IMR-90 (cell line): ENCODE data around the gene RNF141. TPM values are rescaled to one million over a fixed set of nuclear protein-coding genes. Genes with fewer than 3 reads are reported as not detected.

Experiments
- ATAC-seq: fragments of 200-7000 bp; cut with Tn5 transposase; 2 replicates; pipeline ENCODE4 v1.9.1; 2020; ENCODE audit warnings: low read depth, mild to moderate bottlenecking, moderate library complexity
- BruUV-seq: library from RNA; stranded (reverse); fragments of 400-500 nt; replicated peaks from 2 replicates; lab custom pipeline; 2021; lab: Mats Ljungman, UMichigan
- CTCF ChIA-PET: fragments of 300-600 bp; formaldehyde crosslinking; extraction: SDS; loops from one replicate; lab custom pipeline; 2021; ENCODE audit warnings: antibody characterized with exemption; lab: Yijun Ruan, JAX
- POLR2A ChIA-PET: fragments of 300-600 bp; sonication (Branson Sonifier 250); formaldehyde crosslinking; loops from one replicate; lab custom pipeline; 2022; ENCODE audit warnings: antibody characterized with exemption; ENCODE audit not compliant: unreplicated experiment; lab: Charles Lee
- DNase-seq: peaks from one replicate; pipeline ENCODE4 v3.0.0; 2013
- H2AFZ ChIP-seq: replicated peaks from 2 replicates; pipeline ENCODE3; 2013; ENCODE audit warnings: low read length, mild to moderate bottlenecking; ENCODE audit not compliant: poor library complexity
- H2AK5ac ChIP-seq: 2 replicates; pipeline ENCODE4 v1.6.1; 2013; ENCODE audit warnings: low read depth, low read length, inconsistent platforms
- H2AK9ac ChIP-seq: replicated peaks from 2 replicates; pipeline ENCODE3; 2013; ENCODE audit warnings: mild to moderate bottlenecking, low read depth, low read length, moderate library complexity; ENCODE audit not compliant: poor library complexity
- H2BK120ac ChIP-seq: 2 replicates; pipeline ENCODE4 v1.6.1; 2013; ENCODE audit warnings: low read depth, low read length, inconsistent platforms
- H2BK15ac ChIP-seq: 3 replicates; pipeline ENCODE4 v1.6.1; 2013; ENCODE audit warnings: low read depth, low read length, inconsistent platforms
- H2BK20ac ChIP-seq: 2 replicates; pipeline ENCODE4 v1.6.1; 2013; ENCODE audit warnings: low read depth, mild to moderate bottlenecking, inconsistent platforms, low read length, moderate library complexity
- H2BK5ac ChIP-seq: 2 replicates; pipeline ENCODE4 v1.6.1; 2013; ENCODE audit warnings: mild to moderate bottlenecking, low read depth, low read length, inconsistent platforms; ENCODE audit not compliant: poor library complexity, severe bottlenecking
- H3K14ac ChIP-seq: replicated peaks from 2 replicates; pipeline ENCODE4 v1.6.1; 2013; ENCODE audit warnings: low read depth, low read length, inconsistent platforms
- H3K18ac ChIP-seq: 2 replicates; pipeline ENCODE4 v1.6.1; 2013; ENCODE audit warnings: low read depth, low read length, control low read depth
- H3K23ac ChIP-seq: 2 replicates; pipeline ENCODE4 v1.6.1; 2013; ENCODE audit warnings: low read depth, low read length, inconsistent platforms
- H3K27ac ChIP-seq: 2 replicates; pipeline ENCODE4 v1.5.1; 2013; ENCODE audit warnings: mild to moderate bottlenecking, control low read depth, low read length; ENCODE audit not compliant: insufficient read depth
- H3K27me3 ChIP-seq: 2 replicates; pipeline ENCODE4 v1.6.1; 2013; ENCODE audit warnings: low read length; ENCODE audit not compliant: control insufficient read depth, insufficient read depth
- H3K36me3 ChIP-seq: 2 replicates; pipeline ENCODE4 v1.6.1; 2013; ENCODE audit warnings: low read length, mixed read lengths; ENCODE audit not compliant: control insufficient read depth, insufficient read depth
- H3K4ac ChIP-seq: 2 replicates; pipeline ENCODE4 v1.6.1; 2013; ENCODE audit warnings: low read depth, low read length, inconsistent platforms
- H3K4me1 ChIP-seq: 2 replicates; pipeline ENCODE4 v1.6.1; 2013; ENCODE audit warnings: low read length, mixed read lengths; ENCODE audit not compliant: control insufficient read depth, insufficient read depth
- H3K4me2 ChIP-seq: 2 replicates; pipeline ENCODE4 v1.6.1; 2013; ENCODE audit warnings: low read depth, mild to moderate bottlenecking, control low read depth, low read length, moderate library complexity
- H3K4me3 ChIP-seq: 2 replicates; pipeline ENCODE4 v1.5.1; 2013; ENCODE audit warnings: low read depth, mild to moderate bottlenecking, control low read depth, low read length, moderate library complexity; ENCODE audit not compliant: insufficient read depth
- H3K56ac ChIP-seq: 2 replicates; pipeline ENCODE4 v1.6.1; 2013; ENCODE audit warnings: low read length, inconsistent platforms; ENCODE audit not compliant: insufficient read depth; ENCODE audit errors: extremely low read depth
- H3K79me1 ChIP-seq, 2 experiments: 2 replicates each; pipeline ENCODE4 v1.6.1; 2013; ENCODE audit warnings: low read length in 2 of 2, inconsistent platforms in 1 of 2, low read depth in 1 of 2
- H3K9ac ChIP-seq: 2 replicates; pipeline ENCODE4 v1.6.1; 2013; ENCODE audit warnings: low read depth, low read length, control low read depth
- H3K9me1 ChIP-seq: 2 replicates; pipeline ENCODE4 v1.6.1; 2013; ENCODE audit warnings: low read length, inconsistent platforms; ENCODE audit not compliant: insufficient read depth
- H3K9me3 ChIP-seq: 2 replicates; pipeline ENCODE4 v1.6.1; 2013; ENCODE audit warnings: low read length; ENCODE audit not compliant: control insufficient read depth, insufficient read depth
- H4K20me1 ChIP-seq: 2 replicates; pipeline ENCODE4 v1.6.1; 2013; ENCODE audit warnings: low read length, inconsistent platforms; ENCODE audit not compliant: insufficient read depth
- H4K5ac ChIP-seq: 2 replicates; pipeline ENCODE4 v1.6.1; 2013; ENCODE audit warnings: mild to moderate bottlenecking, low read depth, low read length, control low read depth
- H4K8ac ChIP-seq, 2 experiments: 2 replicates each; pipeline ENCODE4 v1.6.1; 2013; ENCODE audit warnings: low read depth in 2 of 2, low read length in 2 of 2, control low read depth in 1 of 2, inconsistent platforms in 1 of 2
- H4K91ac ChIP-seq: 2 replicates; pipeline ENCODE4 v1.6.1; 2013; ENCODE audit warnings: low read depth, low read length, inconsistent platforms; ENCODE audit not compliant: insufficient read depth
- BHLHE40 ChIP-seq: fragments of 150-350 bp; IDR thresholded peaks from 2 replicates; pipeline ENCODE4 v1.6.1; 2016; ENCODE audit warnings: mild to moderate bottlenecking, low read depth, low read length
- CEBPB ChIP-seq: IDR thresholded peaks from 2 replicates; pipeline ENCODE4 v1.6.1; 2012; ENCODE audit warnings: low read depth, low read length, improper control_type of control experiment
- ELK1 ChIP-seq: fragments of 150-350 bp; IDR thresholded peaks from 2 replicates; pipeline ENCODE4 v1.6.1; 2016; ENCODE audit warnings: low read depth, mild to moderate bottlenecking, low read length, moderate library complexity, borderline replicate concordance
- FOS ChIP-seq: fragments of 150-350 bp; IDR thresholded peaks from 2 replicates; pipeline ENCODE4 v1.6.1; 2016; ENCODE audit warnings: low read depth, low read length
- MAFK ChIP-seq: IDR thresholded peaks from 2 replicates; pipeline ENCODE4 v1.6.1; 2012; ENCODE audit warnings: low read depth, low read length, improper control_type of control experiment
- MAZ ChIP-seq: IDR thresholded peaks from 2 replicates; pipeline ENCODE4 v1.6.1; 2012; ENCODE audit warnings: low read depth, mild to moderate bottlenecking, low read length, improper control_type of control experiment, moderate library complexity, borderline replicate concordance
- MXI1 ChIP-seq: IDR thresholded peaks from 2 replicates; pipeline ENCODE4 v1.6.1; 2012; ENCODE audit warnings: low read depth, mild to moderate bottlenecking, low read length, moderate library complexity, borderline replicate concordance
- POLR2A ChIP-seq: IDR thresholded peaks from 2 replicates; pipeline ENCODE4 v1.6.1; 2012; ENCODE audit warnings: mild to moderate bottlenecking, low read depth, low read length
- RFX5 ChIP-seq: IDR thresholded peaks from 2 replicates; pipeline ENCODE4 v1.8.0; 2012; ENCODE audit warnings: low read depth, mild to moderate bottlenecking, low read length, moderate library complexity
- SMC3 ChIP-seq: fragments of 150-350 bp; IDR thresholded peaks from 2 replicates; pipeline ENCODE4 v1.6.1; 2016; ENCODE audit warnings: low read depth, mild to moderate bottlenecking, antibody characterized with exemption, low read length, moderate library complexity
- USF2 ChIP-seq: fragments of 150-350 bp; IDR thresholded peaks from 2 replicates; pipeline ENCODE4 v1.6.1; 2017; ENCODE audit warnings: mild to moderate bottlenecking, antibody characterized with exemption, low read length, low read depth
- WGBS, 2 experiments: methylation state at CpG; one replicate each; pipeline versions ENCODE4 v1.1.5 to v1.1.7; 2013; ENCODE audit warnings: missing lambda C conversion rate in 2 of 2; ENCODE audit not compliant: insufficient read length in 1 of 2; ENCODE audit errors: extremely low coverage in 2 of 2; 5-methylcytosine and 5-hydroxymethylcytosine counted together
- dilution Hi-C: fragments of 300-500 bp; cut with HindIII; formaldehyde crosslinking; loops from one replicate; pipeline ENCODE4 v1.14.3; 2018; ENCODE audit warnings: low sequenced_read_pairs; ENCODE audit not compliant: unreplicated experiment
- in situ Hi-C: fragments of 300-500 bp; cut with MboI; formaldehyde crosslinking; loops from 3 replicates; pipeline ENCODE4 v1.14.3; 2019; ENCODE audit warnings: low sequenced_read_pairs, inconsistent platforms, mixed read lengths
- intact Hi-C: fragments of 100-400 bp; cut with micrococcal nuclease; formaldehyde crosslinking; loops from 2 replicates; pipeline ENCODE4 v1.10.0; 2022
- polyA plus RNA-seq, 3 experiments: library from polyadenylated mRNA; depleted of rRNA; stranded (reverse); fragments of >200 nt; gene quantifications; 2 replicates each; pipeline ENCODE4 v1.2.3, GENCODE V29; 2012; ENCODE audit warnings: low replicate concordance in 1 of 3
- total RNA-seq: library from RNA; depleted of rRNA; stranded (reverse); fragments of >200 nt; gene quantifications from 2 replicates; pipeline ENCODE4 v1.2.3, GENCODE V29; 2012

Gene RNF141
- total and polyA plus RNA-seq, 2 of the 4 experiments (the other 2 are of a cell fraction) = 13.8 to 18.6 TPM

- no peaks in the 10 kb centered on the region for H3K27me3 ChIP-seq
- no peak overlapping the region for H3K18ac ChIP-seq
- WGBS, 2 experiments = 90% methylated on average over 2 of the region's 11 CpGs; no CpG with 5 or more reads in 1 of the 2 experiments
- H3K9me1 ChIP-seq = peaks cover 11% of the 10 kb centered on the region
- no peak overlapping the region for H2BK5ac ChIP-seq
- no peak overlapping the region for H3K4me2 ChIP-seq
- no peaks in the 10 kb centered on the region for H3K4me1 ChIP-seq
- H2AK9ac ChIP-seq = no peak overlapping the region
- no peak overlapping the region for H2BK120ac ChIP-seq
- TF ChIP-seq MAFK (no peak), RFX5 (no peak), USF2 (no peak), SMC3 (no peak), ELK1 (no peak), BHLHE40 (no peak), FOS (no peak), MAZ (no peak), POLR2A (no peak), CEBPB (no peak), MXI1 (no peak)
- H3K4ac ChIP-seq = no peak overlapping the region
- H2AK5ac ChIP-seq = no peak overlapping the region
- H3K9ac ChIP-seq = no peak overlapping the region
- no TSS peak for BruUV-seq
- H3K9me3 ChIP-seq = no peaks in the 10 kb centered on the region
- H3K14ac ChIP-seq = no peak overlapping the region
- no peak overlapping the region for H2AFZ ChIP-seq
- POLR2A ChIA-PET = no interaction called here
- peaks cover 0 to 5% of the 10 kb centered on the region in 2 experiments; a peak in 2 of 4 replicates for H3K79me1 ChIP-seq
- no peak overlapping the region for H4K8ac ChIP-seq
- H3K36me3 ChIP-seq = peaks cover 54% of the 10 kb centered on the region
- dilution Hi-C loops = loop anchor here (25.0 kb wide), 1 partner anchor 233 kb away; no protein-coding TSS in a partner anchor
- CTCF ChIA-PET = no interaction called here
- no peak overlapping the region for H3K4me3 ChIP-seq
- no peaks in the 10 kb centered on the region for H4K20me1 ChIP-seq
- intact Hi-C loops = no loop called here
- H2BK20ac ChIP-seq = no peak overlapping the region
- no peak overlapping the region for H4K5ac ChIP-seq
- no peak for ATAC-seq
- DNase-seq = no peak
- no peak overlapping the region for H2BK15ac ChIP-seq
- H3K23ac ChIP-seq = no peak overlapping the region
- H3K56ac ChIP-seq = no peak overlapping the region
- no peak overlapping the region for H3K27ac ChIP-seq
- H4K91ac ChIP-seq = no peak overlapping the region
- in situ Hi-C loops = no loop called here
Measured at GRCh38 chr11:10504490-10504889, 36.5 kb downstream of the RNF141 start.
